ENCODE measurements around the gene HBP1.

DNA sequence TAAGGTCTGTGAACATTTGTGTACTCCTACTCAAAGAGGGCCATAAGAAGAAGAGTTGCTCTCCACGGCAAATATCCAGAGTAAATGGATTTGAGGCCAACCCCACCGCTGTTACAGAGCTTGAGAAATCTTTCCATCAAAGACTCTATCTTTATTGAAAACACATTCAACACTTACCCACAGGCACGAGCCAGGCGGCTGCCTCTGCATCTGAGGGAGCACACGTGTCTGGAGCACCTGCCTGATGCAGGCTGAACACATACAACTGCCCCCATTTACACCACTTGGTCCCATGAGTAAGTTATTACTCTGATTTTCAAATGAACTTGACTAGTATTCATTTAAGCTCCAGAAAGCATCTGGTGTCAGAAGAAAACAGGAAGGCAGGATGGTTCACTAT lies 38.7 kb downstream of the HBP1 start:
- TF ChIP-seq TP53 (CRISPR knock-in tag; conservative IDR thresholded peaks at IDR 0.05) (no peak), CENPX (CRISPR knock-in tag; IDR thresholded peaks at IDR 0.05) (no peak)
- TF ChIP-seq, protein P1, sequence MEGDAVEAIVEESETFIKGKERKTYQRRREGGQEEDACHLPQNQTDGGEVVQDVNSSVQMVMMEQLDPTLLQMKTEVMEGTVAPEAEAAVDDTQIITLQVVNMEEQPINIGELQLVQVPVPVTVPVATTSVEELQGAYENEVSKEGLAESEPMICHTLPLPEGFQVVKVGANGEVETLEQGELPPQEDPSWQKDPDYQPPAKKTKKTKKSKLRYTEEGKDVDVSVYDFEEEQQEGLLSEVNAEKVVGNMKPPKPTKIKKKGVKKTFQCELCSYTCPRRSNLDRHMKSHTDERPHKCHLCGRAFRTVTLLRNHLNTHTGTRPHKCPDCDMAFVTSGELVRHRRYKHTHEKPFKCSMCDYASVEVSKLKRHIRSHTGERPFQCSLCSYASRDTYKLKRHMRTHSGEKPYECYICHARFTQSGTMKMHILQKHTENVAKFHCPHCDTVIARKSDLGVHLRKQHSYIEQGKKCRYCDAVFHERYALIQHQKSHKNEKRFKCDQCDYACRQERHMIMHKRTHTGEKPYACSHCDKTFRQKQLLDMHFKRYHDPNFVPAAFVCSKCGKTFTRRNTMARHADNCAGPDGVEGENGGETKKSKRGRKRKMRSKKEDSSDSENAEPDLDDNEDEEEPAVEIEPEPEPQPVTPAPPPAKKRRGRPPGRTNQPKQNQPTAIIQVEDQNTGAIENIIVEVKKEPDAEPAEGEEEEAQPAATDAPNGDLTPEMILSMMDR (CRISPR knock-in tag; IDR thresholded peaks at IDR 0.05) = no peak

All from HepG2 (cell line).